HCT116 (cell line): ENCODE results near the gene LRSAM1. TPM values are rescaled to one million over a fixed set of nuclear protein-coding genes. Genes with fewer than 3 reads are reported as not detected.

ENCODE experiments used
- ATAC-seq: fragments of 200-7000 bp; cut with Tn5 transposase; 2 replicates; pipeline ENCODE4 v1.9.1; 2020; ENCODE audit warnings: mild to moderate bottlenecking, moderate library complexity
- BruUV-seq: library from RNA; stranded (reverse); fragments of 400-500 nt; replicated peaks from 2 replicates; lab custom pipeline; 2021; lab: Mats Ljungman, UMichigan
- CTCF ChIA-PET: fragments of 300-600 bp; sonication (Branson Sonifier 250); formaldehyde crosslinking; loops from one replicate; lab custom pipeline; 2021; ENCODE audit warnings: antibody characterized with exemption; lab: Charles Lee
- POLR2A ChIA-PET: fragments of 300-600, 350-600 bp; sonication (Branson Sonifier 250); formaldehyde crosslinking; loops from one replicate; lab custom pipeline; 2021; ENCODE audit warnings: antibody characterized with exemption; lab: Charles Lee
- RAD21 ChIA-PET, 2 experiments: fragments of 300-600 bp; sonication (Branson Sonifier 250); formaldehyde crosslinking; loops; one replicate each; lab custom pipeline; 2023; ENCODE audit warnings: low total read pairs in 2 of 2; ENCODE audit not compliant: uncharacterized antibody in 2 of 2, unreplicated experiment in 2 of 2, low non-redundant PET in 1 of 2; lab: Charles Lee
- DNase-seq: peaks from one replicate; pipeline ENCODE4 v3.0.0-alpha.2; 2010; ENCODE audit warnings: low read depth, low spot score
- H2AFZ ChIP-seq: fragments of 200-600 bp; shearing (Covaris generic), sonication (generic); 2 replicates; pipeline ENCODE4 v1.6.1; 2017; ENCODE audit warnings: low read depth, mixed run types, mixed read lengths, antibody characterized with exemption, low read length; ENCODE audit not compliant: poor library complexity, severe bottlenecking
- H3K27ac ChIP-seq: 2 replicates; pipeline ENCODE4 v1.5.1; 2012; ENCODE audit warnings: low read depth, low read length
- H3K27me3 ChIP-seq: fragments of 200-600 bp; sonication (generic); 2 replicates; pipeline ENCODE4 v1.6.1; 2016; ENCODE audit warnings: mixed run types, low read length, mixed read lengths; ENCODE audit not compliant: insufficient read depth
- H3K36me3 ChIP-seq, 2 experiments: fragments of 200-500 bp in 1 of 2; fragments of 200-600 bp in 1 of 2; sonication (Bioruptor generic) in 1 of 2; sonication (generic) in 1 of 2; 2 replicates each; pipeline versions ENCODE4 v1.5.1 to v1.6.1; 2014 to 2016; ENCODE audit warnings: low read length in 2 of 2, inconsistent platforms in 1 of 2, mixed read lengths in 1 of 2, mixed run types in 1 of 2; ENCODE audit not compliant: insufficient read depth in 2 of 2, control insufficient read depth in 1 of 2
- H3K4me1 ChIP-seq, 2 experiments: fragments of 200-600 bp in 1 of 2; sonication (generic) in 1 of 2; 2 replicates each; pipeline versions ENCODE4 v1.5.1 to v1.6.1; 2012 to 2017; ENCODE audit warnings: low read length in 2 of 2, inconsistent platforms in 1 of 2, mild to moderate bottlenecking in 1 of 2, mixed read lengths in 1 of 2, mixed run types in 1 of 2, moderate library complexity in 1 of 2; ENCODE audit not compliant: insufficient read depth in 2 of 2, control insufficient read depth in 1 of 2
- H3K4me2 ChIP-seq: fragments of 200-600 bp; sonication (generic); 2 replicates; pipeline ENCODE4 v1.6.1; 2017; ENCODE audit warnings: mixed run types, low read length, mixed read lengths
- H3K4me3 ChIP-seq, 2 experiments: fragments of 200-600 bp in 1 of 2; sonication (generic) in 1 of 2; replicated peaks in 1 of 2; 2 replicates each; pipeline ENCODE4 v1.5.1; 2011 to 2016; ENCODE audit warnings: low read length in 2 of 2, control low read depth in 1 of 2, low read depth in 1 of 2, mild to moderate bottlenecking in 1 of 2, mixed read lengths in 1 of 2, mixed run types in 1 of 2
- H3K79me2 ChIP-seq: fragments of 200-600 bp; sonication (generic); 2 replicates; pipeline ENCODE4 v1.6.1; 2017; ENCODE audit warnings: mild to moderate bottlenecking, mixed run types, low read length, moderate library complexity, mixed read lengths; ENCODE audit not compliant: insufficient read depth
- H3K9ac ChIP-seq: fragments of 200-600 bp; sonication (generic); 2 replicates; pipeline ENCODE4 v1.6.1; 2016; ENCODE audit warnings: low read length, mixed read lengths
- H3K9me2 ChIP-seq: fragments of 200-600 bp; sonication (generic), shearing (Covaris generic); 2 replicates; pipeline ENCODE4 v1.6.1; 2017; ENCODE audit warnings: mixed run types, mild to moderate bottlenecking, moderate library complexity; ENCODE audit not compliant: insufficient read depth
- H3K9me3 ChIP-seq, 2 experiments: fragments of 200-500 bp in 1 of 2; fragments of 200-600 bp in 1 of 2; sonication (Bioruptor generic) in 1 of 2; sonication (generic) in 1 of 2; 2 replicates each; pipeline ENCODE4 v1.6.1; 2014 to 2017; ENCODE audit warnings: low read length in 2 of 2, mixed read lengths in 2 of 2, inconsistent platforms in 1 of 2, low read depth in 1 of 2, mild to moderate bottlenecking in 1 of 2, mixed run types in 1 of 2, moderate library complexity in 1 of 2; ENCODE audit not compliant: control insufficient read depth in 1 of 2, insufficient read depth in 1 of 2
- H4K20me1 ChIP-seq: fragments of 200-600 bp; sonication (generic), shearing (Covaris generic); 2 replicates; pipeline ENCODE4 v1.6.1; 2017; ENCODE audit warnings: mixed run types, mild to moderate bottlenecking, moderate library complexity; ENCODE audit not compliant: insufficient read depth
- ATF3 ChIP-seq: IDR thresholded peaks from 2 replicates; pipeline ENCODE4 v1.6.1; 2012
- CBX3 ChIP-seq: IDR thresholded peaks from 2 replicates; pipeline ENCODE4 v1.6.1; 2012; ENCODE audit warnings: low read depth
- CEBPB ChIP-seq: IDR thresholded peaks from 2 replicates; pipeline ENCODE4 v1.6.1; 2012; ENCODE audit warnings: low read depth
- CTCF ChIP-seq, 3 experiments: fragments of 200-600 bp in 1 of 3; sonication (generic) in 1 of 3; IDR thresholded peaks in 2 of 3; conservative IDR thresholded peaks in 1 of 3; 2 replicates each; pipeline ENCODE4 v1.5.1; 2012 to 2017; ENCODE audit warnings: low read depth in 2 of 3, low read length in 2 of 3, antibody characterized with exemption in 1 of 3, borderline replicate concordance in 1 of 3, control low read depth in 1 of 3, mild to moderate bottlenecking in 1 of 3, mixed read lengths in 1 of 3, mixed run types in 1 of 3, moderate library complexity in 1 of 3; ENCODE audit not compliant: insufficient read depth in 1 of 3
- EZH2 ChIP-seq: fragments of 200-600 bp; sonication (generic); IDR thresholded peaks from 2 replicates; pipeline ENCODE4 v1.6.1; 2017; ENCODE audit warnings: antibody characterized with exemption, mixed run types
- MAX ChIP-seq: IDR thresholded peaks from 2 replicates; pipeline ENCODE4 v1.6.1; 2012
- POLR2A ChIP-seq: IDR thresholded peaks from 2 replicates; pipeline ENCODE4 v1.7.0; 2011; ENCODE audit warnings: borderline replicate concordance; ENCODE audit not compliant: insufficient read depth, insufficient read length; ENCODE audit errors: extremely low read depth
- RAD21 ChIP-seq: IDR thresholded peaks from 2 replicates; pipeline ENCODE4 v1.6.1; 2012; ENCODE audit warnings: low read depth, mild to moderate bottlenecking
- SIN3A ChIP-seq: IDR thresholded peaks from 2 replicates; pipeline ENCODE4 v1.6.1; 2012; ENCODE audit warnings: low read depth
- SP1 ChIP-seq: IDR thresholded peaks from 2 replicates; pipeline ENCODE4 v1.6.1; 2012; ENCODE audit warnings: low read depth
- SRF ChIP-seq: IDR thresholded peaks from 2 replicates; pipeline ENCODE4 v1.6.1; 2012; ENCODE audit warnings: low read depth
- TCF7L2 ChIP-seq: IDR thresholded peaks from 2 replicates; pipeline ENCODE4 v1.7.0; 2011; ENCODE audit warnings: borderline replicate concordance, inconsistent platforms; ENCODE audit not compliant: insufficient read depth, insufficient read length; ENCODE audit errors: extremely low read depth
- YY1 ChIP-seq: IDR thresholded peaks from 2 replicates; pipeline ENCODE4 v1.6.1; 2011; ENCODE audit warnings: low read length, low read depth, moderate library complexity, mild to moderate bottlenecking; ENCODE audit not compliant: insufficient replicate concordance; ENCODE audit errors: extremely low read depth
- ZBTB33 ChIP-seq: IDR thresholded peaks from 2 replicates; pipeline ENCODE4 v1.6.1; 2011; ENCODE audit warnings: mild to moderate bottlenecking, low read length, moderate library complexity; ENCODE audit not compliant: insufficient replicate concordance; ENCODE audit errors: extremely low read depth
- ZFX ChIP-seq: fragments of 450-650 bp; IDR thresholded peaks from 2 replicates; pipeline ENCODE4 v1.6.1; 2017
- ZNF274 ChIP-seq: fragments of 200-500 bp; sonication (Bioruptor generic); IDR thresholded peaks from 2 replicates; pipeline ENCODE4 v1.6.1; 2014; ENCODE audit warnings: mild to moderate bottlenecking, low read depth, low read length, inconsistent platforms
- intact Hi-C: fragments of 100-400 bp; cut with micrococcal nuclease; formaldehyde crosslinking; loops from 2 replicates; pipeline ENCODE4 v1.10.0; 2022
- total RNA-seq: library from RNA; stranded (reverse); gene quantifications from one replicate; pipeline ENCODE4 v1.2.1, GENCODE V29; 2021; ENCODE audit not compliant: unreplicated experiment

Gene LRSAM1
- total RNA-seq, 1 experiment from 2014 or later: 25.9 TPM

- ATAC-seq: no peak
- BruUV-seq: no TSS peak
- Histone ChIP-seq H3K4me2 (no peak overlapping the region), H3K79me2 (no peaks in the 10 kb centered on the region), H2AFZ (no peak overlapping the region), H3K36me3 (peaks cover 6 to 16% of the 10 kb centered on the region in 2 experiments; a peak in 3 of 4 replicates), H3K27ac (no peak overlapping the region), H3K9ac (no peak overlapping the region), H3K9me2 (no peaks in the 10 kb centered on the region), H3K9me3 (no peaks in the 10 kb centered on the region), H3K27me3 (no peaks in the 10 kb centered on the region), H3K4me1 (peaks cover 0 to 4% of the 10 kb centered on the region in 2 experiments; a peak in 1 of 4 replicates), H4K20me1 (no peaks in the 10 kb centered on the region)
- no peak for DNase-seq
- RAD21 ChIA-PET: interaction anchor here in 1 of 2 experiments (0.7 kb wide), 1 partner anchor 304 kb away, joined by 6 read pairs; no protein-coding TSS in a partner anchor
- CTCF ChIA-PET: interaction anchor here (1.3 to 3.6 kb wide), 4 partner anchors 76 to 232 kb away, joined by 6 to 22 read pairs (median 12); partner anchors contain the start of gene TOR2A
- POLR2A ChIA-PET: interaction anchor here (1.0 kb wide), 1 partner anchor 76 kb away, joined by 3 read pairs; no protein-coding TSS in a partner anchor
- no peak for TF ChIP-seq ZFX
- no peak for TF ChIP-seq EZH2
- no peak for TF ChIP-seq SIN3A
- TF ChIP-seq ZNF274: no peak
- TF ChIP-seq ZBTB33: no peak
- TF ChIP-seq RAD21: no peak
- TF ChIP-seq SRF: no peak
- TF ChIP-seq CBX3: no peak
- TF ChIP-seq ATF3: no peak
- TF ChIP-seq POLR2A: no peak
- TF ChIP-seq MAX: no peak
- no peak for TF ChIP-seq YY1
- TF ChIP-seq CEBPB: no peak
- TF ChIP-seq SP1: no peak
- TF ChIP-seq CTCF (IDR thresholded peaks at IDR 0.05 in 2 of 3, conservative IDR thresholded peaks at IDR 0.05 in 1 of 3; ENCODE audit: borderline replicate concordance in 1 of 3, insufficient read depth in 1 of 3, low read depth in 2 of 3, low read length in 2 of 3): no peak
- no peak for TF ChIP-seq TCF7L2
- TF ChIP-seq, all 23 proteins: peak for 0
- intact Hi-C loops: no loop called here
- no peak overlapping the region for H3K4me3 ChIP-seq
Measured at GRCh38 chr9:127502706-127503378, 51.5 kb downstream of the LRSAM1 start.
